ENCODE measurements around the gene NTM.

DNA sequence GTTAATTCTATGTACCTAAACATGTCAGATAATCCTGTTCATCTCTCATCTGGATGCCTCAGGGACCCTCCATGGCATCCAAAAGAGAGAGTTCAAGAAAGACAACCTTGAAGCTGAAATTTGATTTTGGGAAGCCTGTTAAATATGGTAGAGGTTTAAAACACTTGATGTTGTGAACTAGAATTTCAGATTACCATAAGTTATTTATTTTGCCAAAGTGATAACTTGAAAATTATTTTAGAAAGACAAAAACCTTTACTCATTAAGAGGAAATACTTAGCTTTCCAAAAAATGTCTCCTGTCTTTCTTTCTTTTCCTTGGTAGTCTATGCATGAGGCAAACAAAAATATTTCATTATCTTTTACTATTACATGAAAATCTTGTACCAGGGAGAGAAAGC is 714.0 kb downstream of the NTM start:
- TF ChIP-seq, protein P1, sequence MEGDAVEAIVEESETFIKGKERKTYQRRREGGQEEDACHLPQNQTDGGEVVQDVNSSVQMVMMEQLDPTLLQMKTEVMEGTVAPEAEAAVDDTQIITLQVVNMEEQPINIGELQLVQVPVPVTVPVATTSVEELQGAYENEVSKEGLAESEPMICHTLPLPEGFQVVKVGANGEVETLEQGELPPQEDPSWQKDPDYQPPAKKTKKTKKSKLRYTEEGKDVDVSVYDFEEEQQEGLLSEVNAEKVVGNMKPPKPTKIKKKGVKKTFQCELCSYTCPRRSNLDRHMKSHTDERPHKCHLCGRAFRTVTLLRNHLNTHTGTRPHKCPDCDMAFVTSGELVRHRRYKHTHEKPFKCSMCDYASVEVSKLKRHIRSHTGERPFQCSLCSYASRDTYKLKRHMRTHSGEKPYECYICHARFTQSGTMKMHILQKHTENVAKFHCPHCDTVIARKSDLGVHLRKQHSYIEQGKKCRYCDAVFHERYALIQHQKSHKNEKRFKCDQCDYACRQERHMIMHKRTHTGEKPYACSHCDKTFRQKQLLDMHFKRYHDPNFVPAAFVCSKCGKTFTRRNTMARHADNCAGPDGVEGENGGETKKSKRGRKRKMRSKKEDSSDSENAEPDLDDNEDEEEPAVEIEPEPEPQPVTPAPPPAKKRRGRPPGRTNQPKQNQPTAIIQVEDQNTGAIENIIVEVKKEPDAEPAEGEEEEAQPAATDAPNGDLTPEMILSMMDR (IDR thresholded peaks at IDR 0.05), result no peak
- no peak for TF ChIP-seq POLR2A (IDR thresholded peaks at IDR 0.05)
